ENCODE data around the gene RAPGEF2.

The RAPGEF2 gene

GRCh38 chr4:159197885-159198269, 95.0 kb downstream of the RAPGEF2 start:
- DNase-seq (ENCODE audit: low read depth in 2 of 2): no peak

- no peak for DNase-seq (ENCODE audit: low read depth in 2 of 2)
Measured at GRCh38 chr4:159199826-159200225, 96.9 kb downstream of the RAPGEF2 start.

- no peak for DNase-seq (ENCODE audit: low read depth in 2 of 2)
Measured at GRCh38 chr4:159201168-159201567, 98.3 kb downstream of the RAPGEF2 start.

GRCh38 chr4:159204566-159204965, 101.7 kb downstream of the RAPGEF2 start:
- DNase-seq (ENCODE audit: low read depth in 2 of 2): no peak

- DNase-seq (ENCODE audit: low read depth in 2 of 2): no peak
Measured at GRCh38 chr4:159205466-159205865, 102.6 kb downstream of the RAPGEF2 start.

GRCh38 chr4:159206427-159206871, 103.6 kb downstream of the RAPGEF2 start:
- DNase-seq (ENCODE audit: low read depth in 2 of 2): peak in 1 of 2 donors; percentile 19

- no peak for DNase-seq (ENCODE audit: low read depth in 2 of 2)
Measured at GRCh38 chr4:159209249-159209648, 106.4 kb downstream of the RAPGEF2 start.

GRCh38 chr4:159210975-159211374, 108.1 kb downstream of the RAPGEF2 start:
- DNase-seq (ENCODE audit: low read depth in 2 of 2): no peak

- DNase-seq (ENCODE audit: low read depth in 2 of 2): no peak
Measured at GRCh38 chr4:159212675-159213293, 109.9 kb downstream of the RAPGEF2 start.

- no peak for DNase-seq (ENCODE audit: low read depth in 2 of 2)
Measured at GRCh38 chr4:159216834-159217233, 114.0 kb downstream of the RAPGEF2 start.

- DNase-seq (ENCODE audit: low read depth in 2 of 2): no peak
Measured at GRCh38 chr4:159219862-159220261, 117.0 kb downstream of the RAPGEF2 start.

- DNase-seq (ENCODE audit: low read depth in 2 of 2): no peak
Measured at GRCh38 chr4:159220353-159220752, 117.5 kb downstream of the RAPGEF2 start.

- no peak for DNase-seq (ENCODE audit: low read depth in 2 of 2)
Measured at GRCh38 chr4:159221280-159221679, 118.4 kb downstream of the RAPGEF2 start.

- no peak for DNase-seq (ENCODE audit: low read depth in 2 of 2)
Measured at GRCh38 chr4:159222043-159222552, 119.2 kb downstream of the RAPGEF2 start.

GRCh38 chr4:159224408-159224807, 121.5 kb downstream of the RAPGEF2 start:
- DNase-seq (ENCODE audit: low read depth in 2 of 2): no peak

- DNase-seq (ENCODE audit: low read depth in 2 of 2): no peak
Measured at GRCh38 chr4:159227378-159227777, 124.5 kb downstream of the RAPGEF2 start.

- no peak for DNase-seq (ENCODE audit: low read depth in 2 of 2)
Measured at GRCh38 chr4:159227984-159228383, 125.1 kb downstream of the RAPGEF2 start.

GRCh38 chr4:159229164-159229563, 126.3 kb downstream of the RAPGEF2 start:
- DNase-seq (ENCODE audit: low read depth in 2 of 2): no peak

GRCh38 chr4:159232465-159233106, 129.7 kb downstream of the RAPGEF2 start:
- DNase-seq (ENCODE audit: low read depth in 2 of 2): no peak

- DNase-seq (ENCODE audit: low read depth in 2 of 2): no peak
Measured at GRCh38 chr4:159235779-159236368, 133.0 kb downstream of the RAPGEF2 start.

GRCh38 chr4:159237975-159238374, 135.1 kb downstream of the RAPGEF2 start:
- DNase-seq (ENCODE audit: low read depth in 2 of 2): no peak

- no peak for DNase-seq (ENCODE audit: low read depth in 2 of 2)
Measured at GRCh38 chr4:159238631-159239030, 135.8 kb downstream of the RAPGEF2 start.

- no peak for DNase-seq (ENCODE audit: low read depth in 2 of 2)
Measured at GRCh38 chr4:159239629-159240028, 136.8 kb downstream of the RAPGEF2 start.

All from stimulated activated CD8-positive, alpha-beta memory T cell treated with anti-CD3 and anti-CD28 coated beads, Interleukin-2, amount 100 ng/mL, for 48 hours (primary cell).